DND-41 (cell line): ENCODE data around the gene LTBP1.

Source experiments
- ATAC-seq: fragments of 200-7000 bp; cut with Tn5 transposase; 3 replicates; pipeline ENCODE4 v1.9.1; 2021; ENCODE audit warnings: low read depth; ENCODE audit not compliant: insufficient read depth
- DNase-seq: peaks from one replicate; pipeline ENCODE4 v3.0.0-alpha.2; 2020
- H2AFZ ChIP-seq: 2 replicates; pipeline ENCODE4 v1.6.0; 2012; ENCODE audit warnings: low read depth, low read length
- H3K27ac ChIP-seq: 2 replicates; pipeline ENCODE4 v1.5.1; 2012; ENCODE audit warnings: low read length, inconsistent platforms
- H3K27me3 ChIP-seq: fragments of 200-600 bp; sonication (generic); 2 replicates; pipeline ENCODE4 v1.6.0; 2012; ENCODE audit warnings: low read length, mild to moderate bottlenecking, inconsistent platforms; ENCODE audit not compliant: insufficient read depth, poor library complexity
- H3K36me3 ChIP-seq: 2 replicates; pipeline ENCODE4 v1.5.1; 2012; ENCODE audit warnings: low read length, inconsistent platforms; ENCODE audit not compliant: insufficient read depth
- H3K4me1 ChIP-seq: 2 replicates; pipeline ENCODE4 v1.5.1; 2012; ENCODE audit warnings: mild to moderate bottlenecking, low read length; ENCODE audit not compliant: insufficient read depth
- H3K4me2 ChIP-seq: 2 replicates; pipeline ENCODE4 v1.6.0; 2012; ENCODE audit warnings: mild to moderate bottlenecking, moderate library complexity, low read length, inconsistent platforms; ENCODE audit not compliant: insufficient read depth
- H3K4me3 ChIP-seq, 2 experiments: fragments of 200-600 bp in 1 of 2; shearing (Covaris generic) in 1 of 2; 2 replicates each; pipeline ENCODE4 v1.5.1; 2012 to 2016; ENCODE audit warnings: inconsistent platforms in 2 of 2, low read length in 2 of 2, mild to moderate bottlenecking in 2 of 2, low read depth in 1 of 2, moderate library complexity in 1 of 2
- H3K79me2 ChIP-seq: 2 replicates; pipeline ENCODE4 v1.6.0; 2012; ENCODE audit warnings: low read length, inconsistent platforms; ENCODE audit not compliant: insufficient read depth
- H3K9ac ChIP-seq: 2 replicates; pipeline ENCODE4 v1.6.0; 2012; ENCODE audit warnings: low read depth, mild to moderate bottlenecking, inconsistent platforms, low read length, moderate library complexity
- H3K9me3 ChIP-seq: 2 replicates; pipeline ENCODE4 v1.5.1; 2012; ENCODE audit warnings: low read length, moderate library complexity, mild to moderate bottlenecking, inconsistent platforms; ENCODE audit not compliant: insufficient read depth, severe bottlenecking
- H4K20me1 ChIP-seq: 2 replicates; pipeline ENCODE4 v1.6.0; 2012; ENCODE audit warnings: low read length; ENCODE audit not compliant: insufficient read depth
- EZH2 ChIP-seq: IDR thresholded peaks from 3 replicates; pipeline ENCODE4 v1.6.1; 2012; ENCODE audit warnings: borderline replicate concordance, low read depth, mild to moderate bottlenecking, moderate library complexity, low read length, inconsistent platforms; ENCODE audit not compliant: severe bottlenecking
- TF ChIP-seq, protein P1 (sequence below): IDR thresholded peaks from 2 replicates; pipeline ENCODE4 v1.5.1; 2012; ENCODE audit warnings: borderline replicate concordance, low read length, moderate library complexity, mild to moderate bottlenecking; ENCODE audit not compliant: poor library complexity, severe bottlenecking; ENCODE audit errors: extremely low read depth

The LTBP1 gene

DNA sequence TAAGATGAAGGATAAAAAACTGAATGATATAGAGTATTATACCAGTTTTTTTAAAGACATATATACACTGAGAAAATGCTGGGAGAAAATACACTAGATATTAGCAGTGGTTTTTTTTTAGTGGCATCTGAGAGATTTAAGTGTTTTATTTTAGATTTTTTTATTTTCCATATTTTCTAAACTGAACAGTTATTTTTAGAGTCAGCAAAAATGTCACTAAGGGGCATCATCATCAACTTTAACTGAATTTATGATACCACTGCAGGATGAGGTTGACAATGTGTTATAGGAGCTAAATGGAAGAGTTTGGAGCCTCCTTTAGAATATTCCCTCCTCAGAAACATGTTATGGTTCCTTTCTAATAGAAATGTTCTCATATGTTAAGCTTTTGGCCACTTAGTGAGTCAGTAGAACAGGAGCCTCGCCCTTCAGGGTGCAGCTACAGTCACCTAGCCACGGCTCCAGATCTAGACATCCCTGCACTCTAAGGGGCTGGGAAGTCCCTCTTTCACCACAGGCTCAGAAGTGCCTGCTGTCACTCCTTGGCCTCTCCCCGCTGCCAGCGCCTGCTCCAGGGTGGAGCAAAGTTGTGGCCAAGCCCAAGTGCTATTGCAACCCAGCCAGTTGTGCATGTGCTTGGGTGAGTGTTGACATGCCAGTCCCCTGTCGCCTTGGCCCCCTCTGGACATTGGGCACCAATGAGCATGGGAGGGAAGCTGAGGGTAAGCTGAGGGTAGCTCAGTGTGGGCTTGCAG lies 319.0 kb downstream of the LTBP1 start:
- peaks cover 9% of the 10 kb centered on the region for H3K36me3 ChIP-seq
- H3K4me2 ChIP-seq: no peak overlapping the region
- no peak overlapping the region for H3K9ac ChIP-seq
- DNase-seq (no peak), ATAC-seq (no peak)
- H3K27ac ChIP-seq: no peak overlapping the region
- no peaks in the 10 kb centered on the region for H4K20me1 ChIP-seq
- TF ChIP-seq, protein P1, sequence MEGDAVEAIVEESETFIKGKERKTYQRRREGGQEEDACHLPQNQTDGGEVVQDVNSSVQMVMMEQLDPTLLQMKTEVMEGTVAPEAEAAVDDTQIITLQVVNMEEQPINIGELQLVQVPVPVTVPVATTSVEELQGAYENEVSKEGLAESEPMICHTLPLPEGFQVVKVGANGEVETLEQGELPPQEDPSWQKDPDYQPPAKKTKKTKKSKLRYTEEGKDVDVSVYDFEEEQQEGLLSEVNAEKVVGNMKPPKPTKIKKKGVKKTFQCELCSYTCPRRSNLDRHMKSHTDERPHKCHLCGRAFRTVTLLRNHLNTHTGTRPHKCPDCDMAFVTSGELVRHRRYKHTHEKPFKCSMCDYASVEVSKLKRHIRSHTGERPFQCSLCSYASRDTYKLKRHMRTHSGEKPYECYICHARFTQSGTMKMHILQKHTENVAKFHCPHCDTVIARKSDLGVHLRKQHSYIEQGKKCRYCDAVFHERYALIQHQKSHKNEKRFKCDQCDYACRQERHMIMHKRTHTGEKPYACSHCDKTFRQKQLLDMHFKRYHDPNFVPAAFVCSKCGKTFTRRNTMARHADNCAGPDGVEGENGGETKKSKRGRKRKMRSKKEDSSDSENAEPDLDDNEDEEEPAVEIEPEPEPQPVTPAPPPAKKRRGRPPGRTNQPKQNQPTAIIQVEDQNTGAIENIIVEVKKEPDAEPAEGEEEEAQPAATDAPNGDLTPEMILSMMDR: no peak
- TF ChIP-seq EZH2: no peak
- H3K27me3 ChIP-seq: no peaks in the 10 kb centered on the region
- peaks cover 19% of the 10 kb centered on the region for H3K9me3 ChIP-seq
- no peaks in the 10 kb centered on the region for H3K79me2 ChIP-seq
- H3K4me3 ChIP-seq: peak overlapping the region in 1 of 2 experiments; percentile 16; a peak in 1 of 4 replicates
- no peaks in the 10 kb centered on the region for H3K4me1 ChIP-seq
- no peak overlapping the region for H2AFZ ChIP-seq

DNA sequence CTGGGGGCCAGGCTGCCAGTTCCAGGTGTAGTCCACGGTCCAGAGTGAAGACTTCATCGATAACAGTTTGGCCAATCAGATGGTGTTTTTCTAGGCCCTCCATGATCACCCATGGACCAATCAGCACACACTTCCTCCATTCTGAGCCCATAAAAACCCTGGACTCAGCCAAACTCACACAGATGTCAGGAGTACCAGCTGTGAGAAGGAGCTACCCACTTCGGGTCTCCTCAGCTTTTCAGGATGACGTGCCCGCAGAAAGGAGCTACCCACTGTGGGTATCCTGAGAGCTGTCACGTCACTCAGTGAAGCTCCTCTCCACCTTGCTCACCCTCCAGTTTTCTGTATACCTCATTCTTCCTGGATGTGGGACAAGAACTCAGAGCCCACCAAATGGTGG lies 319.7 kb downstream of the LTBP1 start:
- Histone ChIP-seq H3K9ac (no peak overlapping the region), H4K20me1 (no peaks in the 10 kb centered on the region), H3K4me3 (peak overlapping the region in 1 of 2 experiments; percentile 16; a peak in 1 of 4 replicates), H3K4me2 (no peak overlapping the region), H3K36me3 (peaks cover 9% of the 10 kb centered on the region), H3K9me3 (peaks cover 19% of the 10 kb centered on the region), H3K79me2 (no peaks in the 10 kb centered on the region), H3K4me1 (peaks cover 5% of the 10 kb centered on the region; the same call in 1 of the 2 replicates), H3K27ac (no peak overlapping the region), H3K27me3 (no peaks in the 10 kb centered on the region), H2AFZ (no peak overlapping the region)
- ATAC-seq: no peak
- TF ChIP-seq, protein P1: no peak
- TF ChIP-seq EZH2: no peak
- no peak for DNase-seq

DNA sequence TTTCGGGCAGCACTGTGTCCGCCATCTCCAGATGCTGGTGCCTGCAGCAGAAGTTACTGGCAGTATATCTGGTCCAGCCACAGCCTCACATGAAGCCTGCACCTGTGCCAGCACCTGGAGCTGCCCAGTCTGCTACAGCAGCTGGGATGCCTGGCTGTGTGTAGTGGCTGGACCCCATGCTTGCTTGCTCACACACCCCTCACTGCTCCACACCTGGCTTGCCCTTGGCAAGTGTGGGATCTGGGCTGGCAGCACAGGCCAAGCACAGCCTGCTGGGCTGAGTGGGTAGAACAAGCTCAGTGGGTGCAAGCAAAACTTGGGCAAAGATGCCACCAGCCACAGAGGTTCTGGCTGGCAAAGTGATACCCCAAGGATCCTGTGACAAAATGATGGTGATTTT lies 320.3 kb downstream of the LTBP1 start:
- no peaks in the 10 kb centered on the region for H3K27me3 ChIP-seq
- TF ChIP-seq, protein P1: no peak
- no peak for TF ChIP-seq EZH2
- peaks cover 19% of the 10 kb centered on the region for H3K9me3 ChIP-seq
- H3K36me3 ChIP-seq: peaks cover 9% of the 10 kb centered on the region
- ATAC-seq: no peak
- H3K9ac ChIP-seq: no peak overlapping the region
- H3K79me2 ChIP-seq: no peaks in the 10 kb centered on the region
- no peak overlapping the region for H3K27ac ChIP-seq
- no peak for DNase-seq
- H3K4me2 ChIP-seq: no peak overlapping the region
- H3K4me3 ChIP-seq: no peak overlapping the region
- H3K4me1 ChIP-seq: peaks cover 11% of the 10 kb centered on the region
- H4K20me1 ChIP-seq: no peaks in the 10 kb centered on the region
- no peak overlapping the region for H2AFZ ChIP-seq
